Measurements from ENCODE around the gene TOMM22. TPM values are rescaled to one million over a fixed set of nuclear protein-coding genes. Genes with fewer than 3 reads are reported as not detected.

TOMM22 gene
- total RNA-seq, 4 donors from 2014 or later, result 39.4 to 61.3 (median 45.8) TPM

DNA sequence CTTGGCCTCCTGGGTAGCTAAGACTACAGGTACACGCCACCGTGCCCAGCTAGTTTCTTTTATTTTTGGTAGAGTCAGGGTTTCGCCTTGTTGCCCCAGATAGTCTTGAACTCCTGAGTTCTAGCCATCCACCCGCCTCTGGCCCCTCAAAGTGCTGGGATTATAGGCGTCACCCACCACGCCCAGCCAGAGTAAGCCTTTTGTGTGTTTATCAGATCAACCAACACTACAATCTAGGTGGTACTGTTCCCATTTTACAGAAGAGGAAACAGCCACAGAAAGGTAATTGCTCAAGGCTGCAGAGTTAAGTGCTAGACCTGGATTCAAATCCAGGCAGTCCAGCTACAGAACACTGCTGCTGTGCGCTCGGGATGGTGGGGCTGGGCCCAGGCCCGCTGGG lies 3.1 kb downstream of the TOMM22 start:
- 91 to 92% methylated on average over 9 of the region's 9 CpGs for WGBS, 2 donors
- Histone ChIP-seq H3K4me1 (peaks cover 7 to 11% of the 10 kb centered on the region in 2 donors), H3K27me3 (no peaks in the 10 kb centered on the region), H3K4me3 (replicated peaks in 1 of 3) (no peak overlapping the region), H3K36me3 (peaks cover 41 to 54% of the 10 kb centered on the region in 2 donors), H3K9me3 (no peaks in the 10 kb centered on the region), H3K27ac (no peak overlapping the region)
- intact Hi-C loops (cut with DNase I), result no loop called here
- TF ChIP-seq, protein P1, sequence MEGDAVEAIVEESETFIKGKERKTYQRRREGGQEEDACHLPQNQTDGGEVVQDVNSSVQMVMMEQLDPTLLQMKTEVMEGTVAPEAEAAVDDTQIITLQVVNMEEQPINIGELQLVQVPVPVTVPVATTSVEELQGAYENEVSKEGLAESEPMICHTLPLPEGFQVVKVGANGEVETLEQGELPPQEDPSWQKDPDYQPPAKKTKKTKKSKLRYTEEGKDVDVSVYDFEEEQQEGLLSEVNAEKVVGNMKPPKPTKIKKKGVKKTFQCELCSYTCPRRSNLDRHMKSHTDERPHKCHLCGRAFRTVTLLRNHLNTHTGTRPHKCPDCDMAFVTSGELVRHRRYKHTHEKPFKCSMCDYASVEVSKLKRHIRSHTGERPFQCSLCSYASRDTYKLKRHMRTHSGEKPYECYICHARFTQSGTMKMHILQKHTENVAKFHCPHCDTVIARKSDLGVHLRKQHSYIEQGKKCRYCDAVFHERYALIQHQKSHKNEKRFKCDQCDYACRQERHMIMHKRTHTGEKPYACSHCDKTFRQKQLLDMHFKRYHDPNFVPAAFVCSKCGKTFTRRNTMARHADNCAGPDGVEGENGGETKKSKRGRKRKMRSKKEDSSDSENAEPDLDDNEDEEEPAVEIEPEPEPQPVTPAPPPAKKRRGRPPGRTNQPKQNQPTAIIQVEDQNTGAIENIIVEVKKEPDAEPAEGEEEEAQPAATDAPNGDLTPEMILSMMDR (IDR thresholded peaks at IDR 0.05), result no peak
- TF ChIP-seq POLR2A (IDR thresholded peaks at IDR 0.05), result no peak
- DNase-seq, result no peak

DNA sequence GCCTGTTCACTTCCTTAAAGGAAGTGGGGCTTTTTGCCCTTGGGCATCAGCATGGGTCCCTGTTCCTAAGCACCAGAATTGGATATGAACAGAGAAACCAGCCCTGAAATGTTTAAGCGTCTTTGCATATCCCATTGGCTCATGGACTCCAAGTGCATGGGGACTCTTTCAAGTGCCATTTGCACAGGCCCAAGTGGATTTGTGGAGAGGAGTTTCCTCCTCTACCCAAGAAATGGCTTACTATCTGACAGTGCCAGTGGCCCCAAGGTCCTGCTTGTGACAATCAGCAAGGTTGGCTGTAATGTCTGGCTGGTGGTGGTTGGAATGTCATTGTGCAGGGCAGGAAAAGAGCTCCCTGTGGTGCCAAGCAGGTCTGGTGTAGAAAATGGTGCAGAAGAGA lies 4.0 kb downstream of the TOMM22 start:
- no peak overlapping the region for H3K4me3 ChIP-seq (replicated peaks in 1 of 3)
- H3K36me3 ChIP-seq, result peaks cover 41 to 54% of the 10 kb centered on the region in 2 donors
- TF ChIP-seq, protein P1 (IDR thresholded peaks at IDR 0.05), result no peak
- no peak for TF ChIP-seq POLR2A (IDR thresholded peaks at IDR 0.05)
- H3K27me3 ChIP-seq, result no peaks in the 10 kb centered on the region
- WGBS, 2 donors, result 100% methylated on average over 1 of the region's 1 CpG
- intact Hi-C loops (cut with DNase I), result no loop called here
- H3K27ac ChIP-seq, result no peak overlapping the region
- DNase-seq, result no peak
- H3K4me1 ChIP-seq, result peaks cover 7 to 11% of the 10 kb centered on the region in 2 donors
- no peaks in the 10 kb centered on the region for H3K9me3 ChIP-seq

DNA sequence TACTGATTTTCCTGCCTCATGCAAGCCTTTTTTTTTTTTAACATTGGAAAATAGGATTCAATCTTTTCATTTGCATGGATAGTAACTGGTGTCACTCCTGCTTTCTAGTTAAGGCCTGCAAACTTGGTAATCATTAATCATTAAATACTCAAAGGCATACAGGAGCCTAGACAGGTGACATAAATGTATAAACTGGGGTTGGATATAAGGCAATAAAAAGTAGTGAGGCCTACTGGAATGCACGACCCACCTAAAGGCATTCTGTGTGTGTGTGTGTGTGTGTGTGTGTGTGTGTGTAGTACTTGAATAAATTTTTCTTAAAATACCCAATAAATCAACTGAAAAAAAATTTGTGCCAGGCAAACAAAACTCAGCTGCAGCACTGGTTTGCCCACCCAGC lies 7.9 kb downstream of the TOMM22 start:
- intact Hi-C loops (cut with DNase I), result no loop called here
- TF ChIP-seq POLR2A (IDR thresholded peaks at IDR 0.05), result no peak
- TF ChIP-seq, protein P1 (IDR thresholded peaks at IDR 0.05), result no peak
- Histone ChIP-seq H3K9me3 (no peaks in the 10 kb centered on the region), H3K36me3 (peaks cover 31 to 44% of the 10 kb centered on the region in 2 donors), H3K27ac (no peak overlapping the region), H3K4me1 (no peaks in the 10 kb centered on the region), H3K4me3 (replicated peaks in 1 of 3) (no peak overlapping the region), H3K27me3 (no peaks in the 10 kb centered on the region)
- WGBS, 2 donors, result 70 to 73% methylated on average over 1 of the region's 1 CpG
- no peak for DNase-seq

DNA sequence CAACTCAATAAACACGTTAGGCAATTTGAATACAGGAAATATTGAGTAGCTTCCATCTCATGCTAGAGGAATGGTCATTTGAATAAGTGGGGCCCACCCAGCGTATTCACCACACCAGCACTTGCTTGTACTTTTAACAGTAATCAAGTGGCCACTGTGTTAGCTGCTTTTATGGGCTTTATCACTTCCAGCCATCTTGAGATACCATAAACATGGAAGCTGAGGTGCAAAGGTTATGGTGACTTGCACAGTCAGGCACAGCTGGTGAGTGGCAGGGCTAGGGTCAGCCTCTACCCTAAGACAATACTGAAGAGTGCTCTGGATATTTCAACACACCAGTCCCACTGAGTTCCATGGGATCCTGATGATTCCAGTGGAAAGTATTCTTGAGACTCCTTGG lies 12.3 kb downstream of the TOMM22 start:
- intact Hi-C loops (cut with DNase I), result no loop called here
- no peak overlapping the region for H3K27ac ChIP-seq
- DNase-seq, result no peak

DNA sequence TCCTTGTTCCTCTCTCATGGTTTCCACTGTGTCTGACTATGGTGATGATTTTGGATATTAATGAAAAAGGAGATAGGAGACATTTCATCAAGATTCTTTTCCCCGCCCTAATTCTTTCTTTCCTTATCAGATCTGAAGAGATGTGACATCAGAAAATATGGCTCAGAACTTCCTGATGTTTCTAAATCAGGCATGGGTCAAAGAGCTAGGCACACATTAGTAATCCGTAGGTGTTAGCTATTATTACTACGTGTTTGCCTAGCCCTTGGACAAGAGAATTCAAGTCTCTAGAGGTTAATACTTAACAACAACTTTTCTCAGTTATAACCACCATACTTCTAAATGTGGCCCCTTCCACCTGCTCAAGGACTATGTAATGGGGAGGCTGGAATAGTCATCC lies 13.2 kb downstream of the TOMM22 start:
- no peaks in the 10 kb centered on the region for H3K27me3 ChIP-seq
- intact Hi-C loops (cut with DNase I), result no loop called here
- no peaks in the 10 kb centered on the region for H3K36me3 ChIP-seq
- H3K9me3 ChIP-seq, result no peaks in the 10 kb centered on the region
- WGBS, 2 donors, result 76 to 85% methylated on average over 3 of the region's 3 CpGs
- peak overlapping the region in 1 of 3 donors; percentile 99 for H3K27ac ChIP-seq
- TF ChIP-seq POLR2A (IDR thresholded peaks at IDR 0.05), result no peak
- TF ChIP-seq, protein P1 (IDR thresholded peaks at IDR 0.05), result no peak
- DNase-seq, result no peak
- no peak overlapping the region for H3K4me3 ChIP-seq (replicated peaks in 1 of 3)
- H3K4me1 ChIP-seq, result peaks cover 43 to 46% of the 10 kb centered on the region in 2 donors

More for the DNA sequence above, 12.3 kb downstream of the TOMM22 start:
- Histone ChIP-seq H3K36me3 (peaks cover 0 to 6% of the 10 kb centered on the region in 2 donors), H3K4me1 (peaks cover 34 to 38% of the 10 kb centered on the region in 2 donors), H3K27me3 (no peaks in the 10 kb centered on the region), H3K4me3 (replicated peaks in 1 of 3) (no peak overlapping the region), H3K9me3 (no peaks in the 10 kb centered on the region)
- WGBS, 2 donors, result 86 to 91% methylated on average over 2 of the region's 2 CpGs
- no peak for TF ChIP-seq POLR2A (IDR thresholded peaks at IDR 0.05)

Data from thyroid gland (tissue), 4 donors.